ENCODE measurements around the gene SCN10A. TPM values are rescaled to one million over a fixed set of nuclear protein-coding genes. Genes with fewer than 3 reads are reported as not detected.

SCN10A gene
- total RNA-seq, 4 donors from 2014 or later = 0.15 TPM; not detected in 3

GRCh38 chr3:38650248-38650951, 165.6 kb downstream of the SCN10A start:
- Histone ChIP-seq H3K36me3 (no peaks in the 10 kb centered on the region), H3K4me1 (peaks cover 0 to 25% (median 12%) of the 10 kb centered on the region in 3 donors), H3K27me3 (peaks cover 88% of the 10 kb centered on the region), H3K27ac (no peak overlapping the region), H3K9me3 (no peaks in the 10 kb centered on the region), H3K4me3 (peak overlapping the region in 1 of 2 donors; percentile 62)
- no peak for ATAC-seq
- TF ChIP-seq POLR2AphosphoS5 (IDR thresholded peaks at IDR 0.05) (no peak), POLR2A (IDR thresholded peaks at IDR 0.05) (no peak), EP300 (IDR thresholded peaks at IDR 0.05) (no peak), CTCF (IDR thresholded peaks at IDR 0.05) (no peak)
- WGBS, 2 donors (ENCODE audit: low coverage in 1 of 2) = 63 to 82% methylated on average over 5 to 14 of the region's 14 CpGs

- TF ChIP-seq POLR2A (IDR thresholded peaks at IDR 0.05) (no peak), CTCF (IDR thresholded peaks at IDR 0.05) (no peak), POLR2AphosphoS5 (IDR thresholded peaks at IDR 0.05) (no peak), EP300 (IDR thresholded peaks at IDR 0.05) (no peak)
- peak within 1 kb of the TSS; percentile 19 to 62 for H3K4me3 ChIP-seq
- H3K27me3 ChIP-seq = peaks cover 86% of the 10 kb centered on the region
- H3K9me3 ChIP-seq = no peaks in the 10 kb centered on the region
- H3K27ac ChIP-seq = peak within 1 kb of the TSS in 1 of 4 donors; percentile 29
- WGBS, 2 donors (ENCODE audit: low coverage in 1 of 2) = no CpG with 5 or more reads among the region's 76 CpGs
- peaks cover 0 to 25% (median 12%) of the 10 kb centered on the region in 3 donors for H3K4me1 ChIP-seq
- ATAC-seq = peak; percentile 76
- no peaks in the 10 kb centered on the region for H3K36me3 ChIP-seq
These were observed 166.3 kb downstream of the SCN10A start, which contains the start of gene SCN5A for GRCh38 chr3:38649500-38650247. SCN5A (minus strand) TSS chr3:38649687; CDS start chr3:38633307, 16,380 bp downstream.

- Histone ChIP-seq H3K27me3 (peaks cover 87% of the 10 kb centered on the region), H3K4me3 (peak overlapping the region; percentile 19 to 62), H3K9me3 (no peaks in the 10 kb centered on the region), H3K27ac (peak overlapping the region in 1 of 4 donors; percentile 29), H3K4me1 (peaks cover 0 to 25% (median 12%) of the 10 kb centered on the region in 3 donors), H3K36me3 (no peaks in the 10 kb centered on the region)
- WGBS, 2 donors (ENCODE audit: low coverage in 1 of 2) = 0% methylated on average over 3 of the region's 56 CpGs; no CpG with 5 or more reads in 1 of the 2 donors
- TF ChIP-seq POLR2AphosphoS5 (IDR thresholded peaks at IDR 0.05) (no peak), POLR2A (IDR thresholded peaks at IDR 0.05) (no peak), EP300 (IDR thresholded peaks at IDR 0.05) (no peak), CTCF (IDR thresholded peaks at IDR 0.05) (no peak)
- peak; percentile 10 for ATAC-seq
These were observed 167.1 kb downstream of the SCN10A start for GRCh38 chr3:38648659-38649499.

GRCh38 chr3:38648024-38648658, 167.9 kb downstream of the SCN10A start:
- Histone ChIP-seq H3K4me3 (no peak overlapping the region), H3K4me1 (peaks cover 0 to 25% (median 12%) of the 10 kb centered on the region in 3 donors), H3K9me3 (no peaks in the 10 kb centered on the region), H3K27me3 (peaks cover 85% of the 10 kb centered on the region), H3K27ac (no peak overlapping the region), H3K36me3 (no peaks in the 10 kb centered on the region)
- no peak for ATAC-seq
- WGBS, 2 donors (ENCODE audit: low coverage in 1 of 2) = 77% methylated on average over 3 of the region's 7 CpGs; no CpG with 5 or more reads in 1 of the 2 donors
- TF ChIP-seq CTCF (IDR thresholded peaks at IDR 0.05) = no peak
- TF ChIP-seq POLR2A (IDR thresholded peaks at IDR 0.05) = no peak
- no peak for TF ChIP-seq EP300 (IDR thresholded peaks at IDR 0.05)
- no peak for TF ChIP-seq POLR2AphosphoS5 (IDR thresholded peaks at IDR 0.05)

Data from gastroesophageal sphincter (tissue), 4 donors.